ENCODE results near the gene TLE3. TPM values are rescaled to one million over a fixed set of nuclear protein-coding genes. Genes with fewer than 3 reads are reported as not detected.

The TLE3 gene
- total RNA-seq, 4 donors from 2014 or later: 44.0 to 159 (median 78.8) TPM

DNA sequence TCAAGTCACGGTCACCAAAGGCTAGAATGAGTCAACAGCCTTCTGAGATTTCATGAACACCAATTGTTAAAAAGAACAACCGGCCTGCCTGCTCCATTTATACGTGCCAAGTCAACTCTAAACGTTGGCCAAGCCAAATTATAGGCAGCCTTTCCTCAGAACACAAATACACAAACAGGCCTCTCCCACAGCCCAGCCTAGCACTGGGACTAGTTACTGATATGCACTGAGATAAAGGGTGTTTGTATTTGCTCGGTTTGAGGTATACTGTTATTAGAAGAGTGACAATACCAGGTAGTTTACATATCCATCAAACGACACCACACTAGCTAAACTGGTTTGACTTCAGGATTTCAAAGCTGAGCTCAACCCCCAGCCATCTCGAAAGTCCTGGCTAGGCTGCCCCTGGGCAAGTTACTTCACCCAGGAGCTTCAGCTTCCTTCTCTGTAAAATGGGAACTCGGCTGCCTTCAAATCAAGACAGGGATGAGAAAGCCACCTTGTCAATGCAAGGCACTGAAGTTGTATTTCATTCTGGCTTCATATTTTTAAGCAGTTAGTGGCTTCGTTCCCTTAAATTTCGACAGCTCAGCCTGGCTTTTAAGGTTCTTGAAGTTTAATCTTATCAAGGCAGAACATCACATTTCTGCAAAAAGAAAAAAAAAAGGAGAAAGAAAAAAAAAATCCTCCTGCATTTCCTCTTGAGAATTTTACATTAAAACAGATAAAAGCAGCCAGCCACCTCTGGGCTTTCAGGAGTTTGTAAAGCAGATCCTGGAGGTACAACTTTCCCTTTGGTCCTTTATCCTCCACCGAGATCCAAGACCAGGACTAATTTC, 4.0 kb downstream of the TLE3 start:
- no peak for ATAC-seq (ENCODE audit: low FRiP score)
- TF ChIP-seq, protein P1, sequence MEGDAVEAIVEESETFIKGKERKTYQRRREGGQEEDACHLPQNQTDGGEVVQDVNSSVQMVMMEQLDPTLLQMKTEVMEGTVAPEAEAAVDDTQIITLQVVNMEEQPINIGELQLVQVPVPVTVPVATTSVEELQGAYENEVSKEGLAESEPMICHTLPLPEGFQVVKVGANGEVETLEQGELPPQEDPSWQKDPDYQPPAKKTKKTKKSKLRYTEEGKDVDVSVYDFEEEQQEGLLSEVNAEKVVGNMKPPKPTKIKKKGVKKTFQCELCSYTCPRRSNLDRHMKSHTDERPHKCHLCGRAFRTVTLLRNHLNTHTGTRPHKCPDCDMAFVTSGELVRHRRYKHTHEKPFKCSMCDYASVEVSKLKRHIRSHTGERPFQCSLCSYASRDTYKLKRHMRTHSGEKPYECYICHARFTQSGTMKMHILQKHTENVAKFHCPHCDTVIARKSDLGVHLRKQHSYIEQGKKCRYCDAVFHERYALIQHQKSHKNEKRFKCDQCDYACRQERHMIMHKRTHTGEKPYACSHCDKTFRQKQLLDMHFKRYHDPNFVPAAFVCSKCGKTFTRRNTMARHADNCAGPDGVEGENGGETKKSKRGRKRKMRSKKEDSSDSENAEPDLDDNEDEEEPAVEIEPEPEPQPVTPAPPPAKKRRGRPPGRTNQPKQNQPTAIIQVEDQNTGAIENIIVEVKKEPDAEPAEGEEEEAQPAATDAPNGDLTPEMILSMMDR (IDR thresholded peaks at IDR 0.05): no peak
- no peak for DNase-seq (ENCODE audit: low spot score)

DNA sequence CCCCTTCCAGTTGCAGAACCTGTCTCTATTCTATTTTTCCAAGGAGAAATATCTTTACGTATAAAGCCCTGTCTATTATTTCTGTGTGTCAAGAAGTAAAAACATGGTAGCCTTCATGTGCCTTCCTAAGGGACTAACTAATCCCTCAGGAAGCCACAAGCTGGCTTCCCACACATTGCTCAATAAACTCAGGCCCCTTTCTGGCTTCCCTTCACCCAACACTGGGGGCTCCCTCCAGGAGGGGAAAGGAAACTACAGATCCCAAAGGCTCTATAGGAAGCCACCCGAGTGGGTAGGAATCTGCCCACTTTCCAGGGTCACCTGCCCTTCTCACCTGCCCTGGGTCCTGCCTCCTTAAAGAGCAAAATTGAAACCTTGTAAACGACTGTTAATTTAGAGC, 4.6 kb downstream of the TLE3 start:
- DNase-seq (ENCODE audit: low spot score) (no peak), ATAC-seq (ENCODE audit: low FRiP score) (no peak)
- TF ChIP-seq, protein P1 (IDR thresholded peaks at IDR 0.05): no peak

DNA sequence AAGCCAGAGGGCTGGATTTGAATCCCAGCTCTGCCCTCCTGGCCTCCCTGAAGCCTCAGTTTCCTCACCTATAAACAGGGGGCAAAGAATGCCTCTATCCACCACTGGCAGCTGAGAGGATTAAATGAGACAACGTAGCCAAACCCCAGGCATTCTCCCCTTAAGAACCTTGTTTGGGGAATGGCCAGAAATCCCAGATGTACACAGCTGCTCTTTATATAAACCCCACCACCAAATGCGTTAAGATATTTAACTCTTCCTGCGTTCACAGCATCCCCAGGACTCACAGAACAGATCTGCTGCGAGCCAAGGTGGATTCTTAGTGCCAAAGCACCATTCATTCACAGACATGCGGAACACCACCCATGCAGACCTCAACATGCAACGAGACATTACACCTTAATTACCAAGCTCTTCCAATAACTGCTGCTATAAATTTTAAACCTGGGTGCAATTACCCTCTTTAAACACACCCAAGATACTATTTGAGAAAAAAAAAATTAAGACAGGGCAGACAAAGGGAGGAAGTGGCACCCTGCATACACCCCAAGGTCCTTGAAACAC, 5.2 kb downstream of the TLE3 start:
- DNase-seq (ENCODE audit: low spot score) (no peak), ATAC-seq (ENCODE audit: low FRiP score) (no peak)
- TF ChIP-seq, protein P1 (IDR thresholded peaks at IDR 0.05): no peak

DNA sequence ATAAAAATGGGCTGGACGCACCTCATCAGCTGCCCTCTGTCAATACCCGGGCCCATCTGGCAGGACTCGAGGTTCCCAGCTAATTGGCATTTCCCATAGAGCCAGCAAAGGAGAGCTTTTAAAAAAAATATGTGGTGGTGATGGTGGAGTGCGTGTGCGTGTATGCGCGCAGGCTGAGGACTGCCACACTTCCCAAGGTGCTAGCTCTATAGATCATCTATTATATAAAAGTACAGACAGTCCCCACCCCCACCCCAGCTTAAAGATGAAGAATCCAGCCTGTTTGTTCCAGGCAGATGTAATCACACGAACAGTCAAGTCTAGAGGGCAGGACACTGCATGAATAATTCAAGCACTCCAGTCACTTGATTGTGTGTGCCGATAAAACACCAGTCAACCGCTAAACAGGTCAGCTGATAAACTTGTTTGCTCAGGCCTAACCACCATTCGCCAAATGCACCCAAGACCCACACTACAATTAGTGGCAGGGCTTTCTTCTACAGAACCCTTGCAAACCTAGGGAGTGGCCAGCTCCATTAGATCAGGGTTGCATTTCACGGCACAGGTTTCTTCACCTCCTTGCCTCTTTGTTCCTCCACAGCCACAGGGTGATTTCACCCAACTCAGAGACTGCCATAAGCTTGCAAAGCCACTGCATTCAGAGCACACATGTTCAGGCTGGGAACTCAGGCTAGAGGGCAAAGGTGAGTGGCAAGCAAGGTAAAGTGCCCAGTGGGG, 5.8 kb downstream of the TLE3 start:
- TF ChIP-seq, protein P1 (IDR thresholded peaks at IDR 0.05): no peak
- DNase-seq (ENCODE audit: low spot score) (no peak), ATAC-seq (ENCODE audit: low FRiP score) (no peak)

DNA sequence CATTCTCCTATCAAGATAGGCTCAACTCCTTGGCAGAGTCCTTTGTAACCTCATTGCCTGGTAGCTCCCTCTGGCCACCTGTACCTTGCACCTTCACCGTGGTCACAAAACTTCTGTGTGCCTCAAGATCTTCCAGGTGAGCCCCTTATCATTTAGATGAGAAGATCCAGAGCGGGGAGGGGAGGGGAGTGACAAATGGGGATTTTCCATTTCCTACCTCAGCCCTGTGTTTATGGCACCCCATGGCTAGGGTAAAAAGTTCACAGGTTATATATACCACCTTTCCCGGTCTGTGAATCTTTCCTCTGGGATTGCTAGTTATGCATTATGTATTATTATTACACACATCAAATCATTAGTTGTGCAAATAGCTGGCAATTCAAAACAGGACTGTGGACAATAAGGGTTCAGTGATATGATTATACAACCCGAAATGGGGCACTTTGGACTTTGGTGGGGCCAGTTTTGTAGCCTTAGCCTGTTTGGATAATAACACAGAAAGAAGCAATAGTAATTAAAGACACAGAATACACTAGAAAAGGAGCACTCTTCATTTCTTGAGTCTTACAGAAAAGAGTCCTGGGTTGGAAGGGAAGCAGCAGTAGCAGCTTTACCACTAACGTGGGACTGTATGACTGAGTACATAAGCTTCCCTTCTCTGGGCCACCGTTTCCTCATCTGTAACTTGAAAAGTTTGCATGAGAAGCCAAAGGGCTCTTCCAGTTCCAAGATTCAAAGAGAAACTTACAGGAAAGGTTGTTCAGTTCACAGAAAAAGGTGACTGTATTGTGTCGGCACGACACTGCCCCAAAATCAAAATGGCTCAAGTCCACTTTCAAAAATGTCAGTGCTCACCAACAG, 7.1 kb downstream of the TLE3 start:
- ATAC-seq (ENCODE audit: low FRiP score) (no peak), DNase-seq (ENCODE audit: low spot score) (no peak)
- TF ChIP-seq, protein P1 (IDR thresholded peaks at IDR 0.05): no peak

DNA sequence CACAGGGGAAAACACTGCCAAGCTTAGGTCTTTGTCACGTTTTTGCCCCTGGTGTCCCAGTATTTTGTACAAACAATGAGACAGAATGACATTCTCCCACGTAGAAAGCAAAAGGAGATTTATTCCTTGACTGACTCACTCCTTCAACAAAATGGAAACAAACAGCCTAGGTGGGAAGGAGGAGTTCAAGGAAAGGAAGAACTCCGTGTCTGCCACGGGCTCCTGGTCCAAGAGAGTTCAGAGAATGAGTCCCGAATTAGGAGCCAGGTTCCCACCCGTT, 8.1 kb downstream of the TLE3 start:
- ATAC-seq (ENCODE audit: low FRiP score) (no peak), DNase-seq (ENCODE audit: low spot score) (no peak)
- TF ChIP-seq, protein P1 (IDR thresholded peaks at IDR 0.05): no peak

Data from omental fat pad (tissue), 4 donors.